SH-SY5Y (cell line): ENCODE data around the gene BCAT1.

Source experiments
- GATA2 ChIP-seq: IDR thresholded peaks from 2 replicates; pipeline ENCODE4 v1.6.1; 2011; ENCODE audit warnings: mild to moderate bottlenecking, low read depth, low read length
- GATA3 ChIP-seq: IDR thresholded peaks from 2 replicates; pipeline ENCODE4 v1.6.1; 2011; ENCODE audit warnings: low read depth, mild to moderate bottlenecking, low read length, moderate library complexity

DNA sequence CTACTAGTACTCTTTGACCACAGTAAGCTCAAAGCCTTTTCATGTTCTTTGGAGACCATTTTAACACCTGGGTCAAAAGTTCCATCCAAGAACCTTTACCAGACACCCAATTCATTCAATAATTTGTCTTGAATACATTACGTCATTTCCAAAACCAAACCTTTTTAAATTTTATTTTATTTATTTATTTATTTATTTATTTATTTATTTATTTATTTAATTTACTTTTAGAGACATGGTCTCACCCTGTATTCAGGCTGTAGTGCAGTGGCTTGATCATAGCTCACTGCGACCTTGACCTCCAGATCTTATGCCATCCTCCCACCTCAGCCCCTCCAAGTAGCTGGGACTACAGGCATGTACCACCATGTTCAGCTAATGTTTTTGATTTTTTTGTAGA lies 113.5 kb downstream of the BCAT1 start:
- TF ChIP-seq GATA2 (no peak), GATA3 (no peak)
